ENCODE measurements around the gene AGO1. TPM values are rescaled to one million over a fixed set of nuclear protein-coding genes. Genes with fewer than 3 reads are reported as not detected.

The AGO1 gene
- total and polyA plus RNA-seq, 10 of the 15 experiments (the other 5 are each of a cell fraction or from before 2014, with no cell fraction given), result 1.8 to 24.0 (median 8.1) TPM

- TF ChIP-seq TAF1 (IDR thresholded peaks at IDR 0.05; ENCODE audit: borderline replicate concordance, low read depth, low read length), result no peak
- no peak for TF ChIP-seq SMAD1 (IDR thresholded peaks at IDR 0.05; ENCODE audit: low read depth, partially characterized antibody)
- TF ChIP-seq STAT1 (conservative IDR thresholded peaks at IDR 0.05), result no peak
These were observed 56.5 kb downstream of the AGO1 start (continued) for GRCh38 chr1:35939484-35939883.

GRCh38 chr1:35945327-35945726 lies 62.3 kb downstream of the AGO1 start:
- Histone ChIP-seq H3K9ac (ENCODE audit: control insufficient read depth, insufficient read depth, low read length) (no peak overlapping the region), H3K4me1 (ENCODE audit: control insufficient read depth, insufficient read depth, low read length) (0 out of 2 replicates have a peak, but pooled peaks cover 3% of the 10 kb centered on the region), H2AFZ (ENCODE audit: control insufficient read depth, low read depth, low read length) (no peak overlapping the region), H3K4me3 (no peak overlapping the region), H3K79me2 (ENCODE audit: control insufficient read depth, insufficient read depth, low read length) (peaks cover 11% of the 10 kb centered on the region), H3K36me3 (ENCODE audit: control insufficient read depth in 2 of 2, insufficient read depth in 2 of 2, low read length in 1 of 2) (peaks cover 1 to 3% of the 10 kb centered on the region in 2 experiments; a peak in 2 of 4 replicates), H4K20me1 (ENCODE audit: control insufficient read depth, insufficient read depth) (no peaks in the 10 kb centered on the region), H3K27ac (ENCODE audit: control insufficient read depth, insufficient read depth) (no peak overlapping the region), H3K4me2 (ENCODE audit: control insufficient read depth, insufficient read depth) (no peak overlapping the region), H3K9me3 (replicated peaks; ENCODE audit: control insufficient read depth, insufficient read depth, low read length) (no peaks in the 10 kb centered on the region), H3K27me3 (replicated peaks in 1 of 2; ENCODE audit: control insufficient read depth in 2 of 2, insufficient read depth in 2 of 2, low read length in 1 of 2) (no peaks in the 10 kb centered on the region)
- intact Hi-C loops (cut with micrococcal nuclease; ENCODE audit: unreplicated experiment) (no loop called here), in situ Hi-C loops (cut with MboI) (no loop called here)
- no peak for TF ChIP-seq ZBTB33 (IDR thresholded peaks at IDR 0.05)
- no peak for TF ChIP-seq LARP7 (IDR thresholded peaks at IDR 0.05)
- TF ChIP-seq ELK1 (IDR thresholded peaks at IDR 0.05; ENCODE audit: low read depth, low read length), result no peak
- no peak for TF ChIP-seq RFX5 (IDR thresholded peaks at IDR 0.05; ENCODE audit: low read depth, low read length)
- no peak for TF ChIP-seq USF2 (IDR thresholded peaks at IDR 0.05; ENCODE audit: borderline replicate concordance, low read depth, low read length)
- TF ChIP-seq ATF7 (IDR thresholded peaks at IDR 0.05; ENCODE audit: low read depth), result peak; percentile 27; the same call in 1 of the 2 replicates
- ChIA-PET SMC1A (ENCODE audit: uncharacterized antibody, unreplicated experiment) (interaction anchor here (0.6 kb wide), 1 partner anchor 297 kb away, joined by 3 read pairs; no protein-coding TSS in a partner anchor), RAD21 (ENCODE audit: unreplicated experiment) (interaction anchor here (0.5 kb wide), 1 partner anchor 247 kb away, joined by 3 read pairs; no protein-coding TSS in a partner anchor), POLR2A (interaction anchor here (0.6 kb wide), 1 partner anchor 138 kb away, joined by 3 read pairs; no protein-coding TSS in a partner anchor), CTCF (interaction anchor here (1.4 kb wide), 1 partner anchor 63 kb away, joined by 4 read pairs; no protein-coding TSS in a partner anchor)
- WGBS (ENCODE audit: insufficient coverage, insufficient replicate concordance, low lambda C conversion rate, missing lambda C conversion rate), result 69% methylated on average over 2 of the region's 2 CpGs
- DNase-seq (ENCODE audit: low read depth, low spot score), result no peak
- BruUV-seq (replicated peaks), result no TSS peak
- no peak for ATAC-seq
- no peak for FAIRE-seq
